IMR-90 (cell line): ENCODE results near the gene TBC1D22A.

Experiments
- MAFK ChIP-seq: IDR thresholded peaks from 2 replicates; pipeline ENCODE4 v1.6.1; 2012; ENCODE audit warnings: low read depth, low read length, improper control_type of control experiment
- POLR2A ChIP-seq: IDR thresholded peaks from 2 replicates; pipeline ENCODE4 v1.6.1; 2012; ENCODE audit warnings: mild to moderate bottlenecking, low read depth, low read length
- RAD21 ChIP-seq: IDR thresholded peaks from 2 replicates; pipeline ENCODE4 v1.6.1; 2012; ENCODE audit warnings: low read length, improper control_type of control experiment
- RFX5 ChIP-seq: IDR thresholded peaks from 2 replicates; pipeline ENCODE4 v1.8.0; 2012; ENCODE audit warnings: low read depth, mild to moderate bottlenecking, low read length, moderate library complexity
- SMC3 ChIP-seq: fragments of 150-350 bp; IDR thresholded peaks from 2 replicates; pipeline ENCODE4 v1.6.1; 2016; ENCODE audit warnings: low read depth, mild to moderate bottlenecking, antibody characterized with exemption, low read length, moderate library complexity
- USF2 ChIP-seq: fragments of 150-350 bp; IDR thresholded peaks from 2 replicates; pipeline ENCODE4 v1.6.1; 2017; ENCODE audit warnings: mild to moderate bottlenecking, antibody characterized with exemption, low read length, low read depth
- TF ChIP-seq, protein P1 (sequence below): conservative IDR thresholded peaks from 2 replicates; pipeline ENCODE4 v1.5.1; 2012; ENCODE audit warnings: mild to moderate bottlenecking, low read depth, low read length, improper control_type of control experiment

DNA sequence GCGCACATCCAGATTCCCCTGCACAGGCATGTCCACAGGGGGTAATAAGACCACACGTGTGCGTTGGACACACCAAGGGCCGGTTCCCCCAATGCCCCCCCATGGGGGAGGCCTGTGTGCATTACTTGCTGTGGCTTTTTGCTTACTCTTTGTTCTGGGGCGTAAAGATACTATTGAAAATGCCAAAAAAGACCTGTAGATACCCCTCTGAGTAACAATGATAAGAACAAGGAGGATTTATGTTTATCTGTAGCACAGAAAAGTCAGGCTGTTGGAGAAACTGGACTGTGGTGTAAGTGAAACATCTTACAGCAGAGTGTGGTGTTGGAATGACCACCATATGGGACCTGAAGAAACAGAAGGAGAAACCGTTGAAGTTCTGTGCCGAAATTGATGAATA is 103.2 kb downstream of the TBC1D22A start:
- TF ChIP-seq SMC3 (no peak), RAD21 (no peak), POLR2A (no peak), USF2 (no peak), RFX5 (no peak), MAFK (no peak)
- TF ChIP-seq, protein P1, sequence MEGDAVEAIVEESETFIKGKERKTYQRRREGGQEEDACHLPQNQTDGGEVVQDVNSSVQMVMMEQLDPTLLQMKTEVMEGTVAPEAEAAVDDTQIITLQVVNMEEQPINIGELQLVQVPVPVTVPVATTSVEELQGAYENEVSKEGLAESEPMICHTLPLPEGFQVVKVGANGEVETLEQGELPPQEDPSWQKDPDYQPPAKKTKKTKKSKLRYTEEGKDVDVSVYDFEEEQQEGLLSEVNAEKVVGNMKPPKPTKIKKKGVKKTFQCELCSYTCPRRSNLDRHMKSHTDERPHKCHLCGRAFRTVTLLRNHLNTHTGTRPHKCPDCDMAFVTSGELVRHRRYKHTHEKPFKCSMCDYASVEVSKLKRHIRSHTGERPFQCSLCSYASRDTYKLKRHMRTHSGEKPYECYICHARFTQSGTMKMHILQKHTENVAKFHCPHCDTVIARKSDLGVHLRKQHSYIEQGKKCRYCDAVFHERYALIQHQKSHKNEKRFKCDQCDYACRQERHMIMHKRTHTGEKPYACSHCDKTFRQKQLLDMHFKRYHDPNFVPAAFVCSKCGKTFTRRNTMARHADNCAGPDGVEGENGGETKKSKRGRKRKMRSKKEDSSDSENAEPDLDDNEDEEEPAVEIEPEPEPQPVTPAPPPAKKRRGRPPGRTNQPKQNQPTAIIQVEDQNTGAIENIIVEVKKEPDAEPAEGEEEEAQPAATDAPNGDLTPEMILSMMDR = no peak
